Activated naive CD4-positive, alpha-beta T cell treated with anti-CD3 and anti-CD28 coated beads, Interleukin-2, amount 50 U/mL, for 72 hours (primary cell): ENCODE measurements around the gene PRKG1. TPM values are rescaled to one million over a fixed set of nuclear protein-coding genes. Genes with fewer than 3 reads are reported as not detected.

Experiments
- ATAC-seq, 2 donors: fragments of 150-1000 bp; cut with Tn5 transposase; 2 replicates each; pipeline ENCODE4 v1.10.0; 2021; ENCODE audit warnings: mild to moderate bottlenecking in 2 of 2, moderate library complexity in 2 of 2
- DNase-seq, 2 donors: peaks; one replicate each; pipeline ENCODE4 v3.0.0; 2021 to 2022; ENCODE audit warnings: low spot score in 2 of 2
- H3K27ac Mint-ChIP-seq, 2 donors: one replicate each; pipeline ENCODE4 v1.8.0; 2022; ENCODE audit warnings: mild to moderate bottlenecking in 2 of 2, mixed read lengths in 2 of 2
- H3K36me3 Mint-ChIP-seq, 2 donors: one replicate each; pipeline ENCODE4 v1.8.0; 2022; ENCODE audit warnings: mixed read lengths in 2 of 2
- H3K9me3 Mint-ChIP-seq, 2 donors: one replicate each; pipeline ENCODE4 v1.8.0; 2022; ENCODE audit warnings: mixed read lengths in 2 of 2
- total RNA-seq, 2 donors: library from RNA; stranded (reverse); gene quantifications; one replicate each; pipeline ENCODE4 v1.2.3, GENCODE V29; 2022

Gene PRKG1
- total RNA-seq, 2 donors from 2014 or later, result not detected

GRCh38 chr10:51759896-51760534 lies 685.7 kb downstream of the PRKG1 start:
- ATAC-seq, result peak in 1 of 2 donors; percentile 35
- H3K36me3 Mint-ChIP-seq, result no peaks in the 10 kb centered on the region

GRCh38 chr10:51760864-51761640 lies 686.8 kb downstream of the PRKG1 start:
- ATAC-seq (no peak), DNase-seq (no peak)
- no peaks in the 10 kb centered on the region for H3K36me3 Mint-ChIP-seq
- H3K27ac Mint-ChIP-seq, result no peak overlapping the region
- peaks cover 1 to 5% of the 10 kb centered on the region in 2 donors for H3K9me3 Mint-ChIP-seq

More at GRCh38 chr10:51759896-51760534, 685.7 kb downstream of the PRKG1 start:
- no peaks in the 10 kb centered on the region for H3K9me3 Mint-ChIP-seq
- no peak for DNase-seq
- no peak overlapping the region for H3K27ac Mint-ChIP-seq

GRCh38 chr10:51763746-51764145 lies 689.5 kb downstream of the PRKG1 start:
- peaks cover 9 to 16% of the 10 kb centered on the region in 2 donors for H3K9me3 Mint-ChIP-seq
- ATAC-seq, result no peak
- H3K27ac Mint-ChIP-seq, result no peak overlapping the region
- no peak for DNase-seq
- H3K36me3 Mint-ChIP-seq, result peaks cover 0 to 12% of the 10 kb centered on the region in 2 donors

GRCh38 chr10:51765284-51765971 lies 691.1 kb downstream of the PRKG1 start:
- H3K36me3 Mint-ChIP-seq, result peaks cover 0 to 12% of the 10 kb centered on the region in 2 donors
- no peak for ATAC-seq
- H3K9me3 Mint-ChIP-seq, result peaks cover 9 to 16% of the 10 kb centered on the region in 2 donors
- no peak for DNase-seq
- H3K27ac Mint-ChIP-seq, result no peak overlapping the region

GRCh38 chr10:51766423-51767102 lies 692.3 kb downstream of the PRKG1 start:
- DNase-seq (no peak), ATAC-seq (no peak)
- H3K9me3 Mint-ChIP-seq, result peaks cover 9 to 16% of the 10 kb centered on the region in 2 donors
- H3K36me3 Mint-ChIP-seq, result peaks cover 0 to 12% of the 10 kb centered on the region in 2 donors
- no peak overlapping the region for H3K27ac Mint-ChIP-seq

GRCh38 chr10:51767103-51767763 lies 692.9 kb downstream of the PRKG1 start:
- Mint-ChIP-seq H3K36me3 (peaks cover 0 to 12% of the 10 kb centered on the region in 2 donors), H3K27ac (no peak overlapping the region), H3K9me3 (peaks cover 9 to 16% of the 10 kb centered on the region in 2 donors)
- DNase-seq (no peak), ATAC-seq (no peak)

- Mint-ChIP-seq H3K27ac (no peak overlapping the region), H3K36me3 (peaks cover 0 to 12% of the 10 kb centered on the region in 2 donors), H3K9me3 (peaks cover 9 to 16% of the 10 kb centered on the region in 2 donors)
- ATAC-seq, result no peak
- DNase-seq, result no peak
These were observed 694.7 kb downstream of the PRKG1 start for GRCh38 chr10:51768886-51769465.

- Mint-ChIP-seq H3K27ac (no peak overlapping the region), H3K36me3 (peaks cover 0 to 12% of the 10 kb centered on the region in 2 donors), H3K9me3 (peaks cover 9 to 14% of the 10 kb centered on the region in 2 donors)
- ATAC-seq (no peak), DNase-seq (no peak)
These were observed 696.4 kb downstream of the PRKG1 start for GRCh38 chr10:51770709-51771108.

- Mint-ChIP-seq H3K9me3 (no peaks in the 10 kb centered on the region), H3K27ac (no peak overlapping the region), H3K36me3 (no peaks in the 10 kb centered on the region)
- DNase-seq, result no peak
- no peak for ATAC-seq
These were observed 698.1 kb downstream of the PRKG1 start for GRCh38 chr10:51772387-51772786.

- DNase-seq (no peak), ATAC-seq (peak in 1 of 2 donors; percentile 90)
- Mint-ChIP-seq H3K27ac (no peak overlapping the region), H3K36me3 (no peaks in the 10 kb centered on the region), H3K9me3 (no peaks in the 10 kb centered on the region)
These were observed 699.4 kb downstream of the PRKG1 start for GRCh38 chr10:51773681-51774080.

- no peak overlapping the region for H3K27ac Mint-ChIP-seq
- no peak for DNase-seq
- ATAC-seq, result no peak
- H3K36me3 Mint-ChIP-seq, result no peaks in the 10 kb centered on the region
- H3K9me3 Mint-ChIP-seq, result no peaks in the 10 kb centered on the region
These were observed 709.7 kb downstream of the PRKG1 start for GRCh38 chr10:51783941-51784340.

- Mint-ChIP-seq H3K9me3 (peaks cover 0 to 4% of the 10 kb centered on the region in 2 donors), H3K36me3 (no peaks in the 10 kb centered on the region), H3K27ac (no peak overlapping the region)
- DNase-seq (no peak), ATAC-seq (no peak)
These were observed 711.9 kb downstream of the PRKG1 start for GRCh38 chr10:51786016-51786683.

- Mint-ChIP-seq H3K27ac (no peak overlapping the region), H3K36me3 (peaks cover 0 to 4% of the 10 kb centered on the region in 2 donors), H3K9me3 (peaks cover 4 to 8% of the 10 kb centered on the region in 2 donors)
- ATAC-seq (no peak), DNase-seq (no peak)
These were observed 712.4 kb downstream of the PRKG1 start for GRCh38 chr10:51786684-51787035.

- ATAC-seq (no peak), DNase-seq (no peak)
- H3K36me3 Mint-ChIP-seq, result peaks cover 3 to 18% of the 10 kb centered on the region in 2 donors
- peaks cover 14 to 20% of the 10 kb centered on the region in 2 donors for H3K9me3 Mint-ChIP-seq
- no peak overlapping the region for H3K27ac Mint-ChIP-seq
These were observed 714.0 kb downstream of the PRKG1 start for GRCh38 chr10:51788273-51788672.

GRCh38 chr10:51789118-51789517 lies 714.8 kb downstream of the PRKG1 start:
- no peak overlapping the region for H3K27ac Mint-ChIP-seq
- peaks cover 4 to 21% of the 10 kb centered on the region in 2 donors for H3K36me3 Mint-ChIP-seq
- DNase-seq (no peak), ATAC-seq (no peak)
- peaks cover 17 to 26% of the 10 kb centered on the region in 2 donors for H3K9me3 Mint-ChIP-seq
